H9 (cell line): ENCODE measurements around the gene GALNT2. TPM values are rescaled to one million over a fixed set of nuclear protein-coding genes. Genes with fewer than 3 reads are reported as not detected.

Experiments used
- DNase-seq: peaks from one replicate; pipeline ENCODE4 v3.0.0-alpha.2; 2017
- H2AFZ ChIP-seq: one replicate; pipeline ENCODE4 v1.6.1; 2013; ENCODE audit warnings: mild to moderate bottlenecking, low read length, control low read depth, moderate library complexity
- H2AK5ac ChIP-seq: 2 replicates; pipeline ENCODE4 v1.6.1; 2013; ENCODE audit warnings: low read length, control low read depth, mixed read lengths; ENCODE audit not compliant: insufficient read length
- H2BK120ac ChIP-seq: one replicate; pipeline ENCODE4 v1.6.1; 2013; ENCODE audit warnings: low read depth, mild to moderate bottlenecking, low read length, control low read depth, inconsistent platforms; ENCODE audit not compliant: poor library complexity, severe bottlenecking
- H2BK12ac ChIP-seq: 2 replicates; pipeline ENCODE4 v1.6.1; 2013; ENCODE audit warnings: low read length, control low read depth, mixed read lengths, low read depth; ENCODE audit not compliant: insufficient read length
- H2BK15ac ChIP-seq: 2 replicates; pipeline ENCODE4 v1.6.1; 2013; ENCODE audit warnings: low read depth, low read length, control low read depth
- H2BK20ac ChIP-seq: one replicate; pipeline ENCODE4 v1.6.1; 2013; ENCODE audit warnings: low read depth, mild to moderate bottlenecking, low read length, control low read depth, inconsistent platforms; ENCODE audit not compliant: poor library complexity, severe bottlenecking
- H2BK5ac ChIP-seq: 2 replicates; pipeline ENCODE4 v1.6.1; 2013; ENCODE audit warnings: low read length, control low read depth, mixed read lengths; ENCODE audit not compliant: insufficient read length
- H3K14ac ChIP-seq: 2 replicates; pipeline ENCODE4 v1.6.1; 2013; ENCODE audit warnings: low read length, control low read depth; ENCODE audit not compliant: insufficient read depth
- H3K18ac ChIP-seq: 2 replicates; pipeline ENCODE4 v1.6.1; 2013; ENCODE audit warnings: low read depth, mild to moderate bottlenecking, mixed read lengths, low read length, control low read depth; ENCODE audit not compliant: insufficient read length
- H3K23ac ChIP-seq: 2 replicates; pipeline ENCODE4 v1.6.1; 2013; ENCODE audit warnings: low read length, control low read depth, mixed read lengths, low read depth; ENCODE audit not compliant: insufficient read length
- H3K23me2 ChIP-seq: 2 replicates; pipeline ENCODE4 v1.6.1; 2013; ENCODE audit warnings: low read depth, mild to moderate bottlenecking, mixed read lengths, low read length, control low read depth; ENCODE audit not compliant: insufficient read length, poor library complexity, severe bottlenecking
- H3K27ac ChIP-seq: 2 replicates; pipeline ENCODE4 v1.5.1; 2013; ENCODE audit warnings: low read length, control low read depth, mixed read lengths, low read depth; ENCODE audit not compliant: insufficient read length
- H3K27me3 ChIP-seq: 2 replicates; pipeline ENCODE4 v1.6.1; 2013; ENCODE audit warnings: low read length, control low read depth, inconsistent platforms; ENCODE audit not compliant: insufficient read depth
- H3K4ac ChIP-seq: 2 replicates; pipeline ENCODE4 v1.6.1; 2013; ENCODE audit warnings: low read depth, mild to moderate bottlenecking, control low read depth, inconsistent platforms, low read length, moderate library complexity
- H3K4me1 ChIP-seq: 2 replicates; pipeline ENCODE4 v1.6.1; 2013; ENCODE audit warnings: low read length, control low read depth, inconsistent platforms; ENCODE audit not compliant: insufficient read depth
- H3K4me2 ChIP-seq: 2 replicates; pipeline ENCODE4 v1.6.1; 2013; ENCODE audit warnings: low read length, control low read depth, mixed read lengths; ENCODE audit not compliant: insufficient read length, insufficient read depth
- H3K56ac ChIP-seq: 2 replicates; pipeline ENCODE4 v1.6.1; 2013; ENCODE audit warnings: low read depth, mild to moderate bottlenecking, mixed read lengths, low read length, control low read depth; ENCODE audit not compliant: insufficient read length
- H3K79me1 ChIP-seq: 2 replicates; pipeline ENCODE4 v1.6.1; 2013; ENCODE audit warnings: low read depth, mild to moderate bottlenecking, moderate library complexity, low read length, control low read depth, inconsistent platforms; ENCODE audit not compliant: insufficient read depth, poor library complexity, severe bottlenecking
- H3K79me2 ChIP-seq: 2 replicates; pipeline ENCODE4 v1.6.1; 2013; ENCODE audit warnings: low read length, control low read depth, inconsistent platforms; ENCODE audit not compliant: insufficient read depth
- H3K9ac ChIP-seq: 2 replicates; pipeline ENCODE4 v1.6.1; 2013; ENCODE audit warnings: low read length, control low read depth, mixed read lengths; ENCODE audit not compliant: insufficient read length; ENCODE audit errors: extremely low read depth
- H3K9me3 ChIP-seq: one replicate; pipeline ENCODE4 v1.6.1; 2013; ENCODE audit warnings: low read depth, low read length, inconsistent platforms; ENCODE audit not compliant: control insufficient read depth
- H3T11ph ChIP-seq: one replicate; pipeline ENCODE4 v1.6.1; 2013; ENCODE audit warnings: mild to moderate bottlenecking, low read length, control low read depth, inconsistent platforms
- H4K20me1 ChIP-seq: one replicate; pipeline ENCODE4 v1.6.1; 2013; ENCODE audit not compliant: control insufficient read depth, insufficient read length, insufficient read depth
- H4K5ac ChIP-seq: 2 replicates; pipeline ENCODE4 v1.6.1; 2013; ENCODE audit warnings: low read depth, mild to moderate bottlenecking, mixed read lengths, low read length, control low read depth; ENCODE audit not compliant: insufficient read length
- H4K8ac ChIP-seq: replicated peaks from 2 replicates; pipeline ENCODE4 v1.6.1; 2013; ENCODE audit warnings: low read length, control low read depth, mixed read lengths, low read depth; ENCODE audit not compliant: insufficient read length
- H4K91ac ChIP-seq: 2 replicates; pipeline ENCODE4 v1.6.1; 2013; ENCODE audit warnings: low read depth, mild to moderate bottlenecking, moderate library complexity, mixed read lengths, low read length, control low read depth; ENCODE audit not compliant: insufficient read length
- H3K27ac Mint-ChIP-seq, 3 experiments: 2 replicates in 2 of 3; 3 replicates in 1 of 3; pipeline ENCODE4 v1.8.0; 2020 to 2021; ENCODE audit warnings: mixed read lengths in 3 of 3, mild to moderate bottlenecking in 1 of 3, moderate library complexity in 1 of 3
- H3K27me3 Mint-ChIP-seq: 2 replicates; pipeline ENCODE4 v1.8.0; 2021; ENCODE audit warnings: low read depth, mild to moderate bottlenecking, moderate library complexity, mixed read lengths
- H3K36me3 Mint-ChIP-seq, 3 experiments: 2 replicates in 2 of 3; 3 replicates in 1 of 3; pipeline ENCODE4 v1.8.0; 2020 to 2021; ENCODE audit warnings: low read depth in 3 of 3, mixed read lengths in 3 of 3; ENCODE audit not compliant: insufficient read depth in 1 of 3
- H3K4me1 Mint-ChIP-seq, 2 experiments: 2 replicates each; pipeline ENCODE4 v1.8.0; 2020; ENCODE audit warnings: mixed read lengths in 2 of 2
- H3K4me3 Mint-ChIP-seq, 2 experiments: 2 replicates in 1 of 2; 3 replicates in 1 of 2; pipeline ENCODE4 v1.8.0; 2020 to 2021; ENCODE audit warnings: mild to moderate bottlenecking in 2 of 2, mixed read lengths in 2 of 2, moderate library complexity in 1 of 2
- H3K9me3 Mint-ChIP-seq, 2 experiments: 2 replicates in 1 of 2; 3 replicates in 1 of 2; pipeline ENCODE4 v1.8.0; 2020; ENCODE audit warnings: mild to moderate bottlenecking in 2 of 2, mixed read lengths in 2 of 2, moderate library complexity in 1 of 2
- CTCF ChIP-seq: fragments of 200-600 bp; sonication (generic); conservative IDR thresholded peaks from 3 replicates; pipeline ENCODE4 v1.8.0; 2021; ENCODE audit warnings: antibody characterized with exemption, mild to moderate bottlenecking
- WGBS: extraction: QIAGEN DNeasy Blood & Tissue Kit; methylation state at CpG from one replicate; pipeline ENCODE4 v1.1.7; 2013; ENCODE audit warnings: missing lambda C conversion rate, low lambda C conversion rate, mixed read lengths; ENCODE audit not compliant: insufficient read length; ENCODE audit errors: extremely low coverage; 5-methylcytosine and 5-hydroxymethylcytosine counted together
- total RNA-seq: library from RNA; stranded (reverse); gene quantifications from 2 replicates; pipeline ENCODE4 v1.2.1, GENCODE V29; 2021

Gene GALNT2
- total RNA-seq, 1 experiment from 2014 or later: 57.6 TPM

GRCh38 chr1:230127105-230128054 is 60.3 kb downstream of the GALNT2 start:
- H4K91ac ChIP-seq: no peak overlapping the region
- H3K4me2 ChIP-seq: no peak overlapping the region
- no peak overlapping the region for H3T11ph ChIP-seq
- H3K4me1 ChIP-seq: no peaks in the 10 kb centered on the region; the same call in 1 of the 2 replicates
- no peak overlapping the region for H3K4ac ChIP-seq
- Mint-ChIP-seq H3K27me3 (no peaks in the 10 kb centered on the region), H3K36me3 (no peaks in the 10 kb centered on the region; a peak in 1 of 7 replicates), H3K4me1 (peaks cover 22 to 50% of the 10 kb centered on the region in 2 experiments), H3K9me3 (no peaks in the 10 kb centered on the region), H3K27ac (peak overlapping the region in 1 of 3 experiments; percentile 81; a peak in 4 of 7 replicates), H3K4me3 (peak overlapping the region in 1 of 2 experiments; percentile 32; a peak in 1 of 5 replicates)
- H3K9me3 ChIP-seq: no peaks in the 10 kb centered on the region
- no peaks in the 10 kb centered on the region for H3K23me2 ChIP-seq
- no peak overlapping the region for H3K23ac ChIP-seq
- WGBS: no CpG with 5 or more reads among the region's 25 CpGs
- no peak overlapping the region for H4K8ac ChIP-seq
- H3K18ac ChIP-seq: no peak overlapping the region
- no peak overlapping the region for H4K5ac ChIP-seq
- peaks cover 4% of the 10 kb centered on the region for H3K79me1 ChIP-seq
- no peak overlapping the region for H2BK20ac ChIP-seq
- H3K14ac ChIP-seq: no peak overlapping the region
- H3K79me2 ChIP-seq: peaks cover 5% of the 10 kb centered on the region; the same call in 1 of the 2 replicates
- H2BK12ac ChIP-seq: no peak overlapping the region
- no peak overlapping the region for H3K56ac ChIP-seq
- no peak overlapping the region for H2BK5ac ChIP-seq
- no peak for TF ChIP-seq CTCF
- H2BK15ac ChIP-seq: no peak overlapping the region
- H2AK5ac ChIP-seq: no peak overlapping the region
- H3K9ac ChIP-seq: no peak overlapping the region
- H2BK120ac ChIP-seq: no peak overlapping the region
- no peak for DNase-seq
- no peak overlapping the region for H2AFZ ChIP-seq
- no peaks in the 10 kb centered on the region for H4K20me1 ChIP-seq
- no peak overlapping the region for H3K27ac ChIP-seq
- no peaks in the 10 kb centered on the region for H3K27me3 ChIP-seq
